Measurements from ENCODE around the gene EMX2.

GRCh38 chr10:117531371-117532002 lies 11.1 kb upstream of the EMX2 start:
- no peak for TF ChIP-seq CTCF (IDR thresholded peaks at IDR 0.05)
- TF ChIP-seq POLR2A (IDR thresholded peaks at IDR 0.05) = no peak

Measured in Peyer's patch (tissue), 4 donors.